Left lung (tissue), 10 donors: ENCODE results near the gene DSTN. TPM values are rescaled to one million over a fixed set of nuclear protein-coding genes. Genes with fewer than 3 reads are reported as not detected.
A peak's percentile ranks its signal among the peaks of the same experiment; 100 is the strongest.

Source experiments
- ATAC-seq: fragments of 200-7000 bp; cut with Tn5 transposase; one replicate; pipeline ENCODE4 v1.9.1; 2020; ENCODE audit warnings: moderate library complexity
- DNase-seq, 4 donors: peaks; one replicate each; pipeline ENCODE4 v3.0.0-alpha.2; 2013 to 2020
- H3K27ac ChIP-seq, 2 donors: fragments of 200-600 bp; sonication (generic) in 1 of 2; one replicate each; pipeline versions ENCODE4 v1.5.0 to v1.8.0; 2020 to 2021
- H3K27me3 ChIP-seq, 2 donors: fragments of 200-600 bp; sonication (generic) in 1 of 2; one replicate each; pipeline versions ENCODE4 v1.5.0 to v1.8.0; 2020 to 2021
- H3K36me3 ChIP-seq, 2 donors: fragments of 200-600 bp; sonication (generic) in 1 of 2; one replicate each; pipeline versions ENCODE4 v1.5.0 to v1.8.0; 2020 to 2021
- H3K4me1 ChIP-seq, 2 donors: fragments of 200-600 bp; one replicate each; pipeline ENCODE4 v1.8.0; 2021
- H3K4me3 ChIP-seq, 2 donors: fragments of 200-600 bp; sonication (generic) in 1 of 2; one replicate each; pipeline versions ENCODE4 v1.5.0 to v1.8.0; 2020 to 2021; ENCODE audit warnings: mild to moderate bottlenecking in 1 of 2
- H3K9me3 ChIP-seq, 2 donors: fragments of 200-600 bp; sonication (generic) in 1 of 2; one replicate each; pipeline versions ENCODE4 v1.5.0 to v1.8.0; 2020 to 2021
- CTCF ChIP-seq, 2 donors: fragments of 200-600 bp; sonication (generic) in 1 of 2; IDR thresholded peaks; one replicate each; pipeline versions ENCODE4 v1.5.0 to v1.8.0; 2021; ENCODE audit warnings: antibody characterized with exemption in 2 of 2
- intact Hi-C, 2 donors: fragments of 100-400 bp; cut with DNase I; formaldehyde crosslinking; loops; one replicate each; pipeline versions ENCODE4 v1.11.2 to v1.14.2; 2022
- polyA plus RNA-seq, 6 donors: library from polyadenylated mRNA; unstranded; fragments of 120-200 nt; gene quantifications; one replicate each; pipeline ENCODE4 v1.2.1, GENCODE V29; 2013; ENCODE audit not compliant: insufficient read length in 6 of 6
- total RNA-seq, 2 donors: library from RNA; stranded (reverse); fragmentation: NEBNext Ultra II Directional; extraction: Animal tissue kit (Norgen Biotek cat#: 25700); gene quantifications; one replicate each; pipeline ENCODE4 v1.2.1, GENCODE V29; 2021
- donor health status: DM: no; HTN: yes; CAD: no.
- donor health status: DM: no; HTN: no; CAD: no.

DSTN gene
- total and polyA plus RNA-seq, 8 donors = 340 to 551 (median 366) TPM

GRCh38 chr20:17641520-17641964, 71.7 kb downstream of the DSTN start:
- TF ChIP-seq CTCF (IDR thresholded peaks at IDR 0.05) = no peak
- Histone ChIP-seq H3K9me3 (no peaks in the 10 kb centered on the region), H3K4me1 (peaks cover 0 to 25% of the 10 kb centered on the region in 2 donors), H3K27ac (no peak overlapping the region), H3K36me3 (peaks cover 0 to 67% of the 10 kb centered on the region in 2 donors), H3K27me3 (no peaks in the 10 kb centered on the region), H3K4me3 (no peak overlapping the region)
- intact Hi-C loops = no loop called here
- peak in 1 of 4 donors; percentile 45 for DNase-seq
- ATAC-seq = no peak

- H3K27ac ChIP-seq = no peak overlapping the region
Observed at GRCh38 chr20:17641993-17642392, 72.1 kb downstream of the DSTN start.

GRCh38 chr20:17642404-17643269, 72.8 kb downstream of the DSTN start:
- TF ChIP-seq CTCF (IDR thresholded peaks at IDR 0.05) = no peak
- ATAC-seq = no peak

More at GRCh38 chr20:17641993-17642392, 72.1 kb downstream of the DSTN start:
- intact Hi-C loops = no loop called here
- Histone ChIP-seq H3K27me3 (no peaks in the 10 kb centered on the region), H3K4me1 (peaks cover 0 to 27% of the 10 kb centered on the region in 2 donors), H3K9me3 (no peaks in the 10 kb centered on the region), H3K4me3 (no peak overlapping the region), H3K36me3 (peaks cover 0 to 63% of the 10 kb centered on the region in 2 donors)
- no peak for TF ChIP-seq CTCF (IDR thresholded peaks at IDR 0.05)
- ATAC-seq (no peak), DNase-seq (peak in 1 of 4 donors; percentile 44)

GRCh38 chr20:17643531-17644188, 73.8 kb downstream of the DSTN start:
- intact Hi-C loops = no loop called here
- Histone ChIP-seq H3K27ac (no peak overlapping the region), H3K9me3 (no peaks in the 10 kb centered on the region), H3K4me1 (peaks cover 8 to 38% of the 10 kb centered on the region in 2 donors), H3K27me3 (no peaks in the 10 kb centered on the region), H3K4me3 (no peak overlapping the region), H3K36me3 (peaks cover 0 to 46% of the 10 kb centered on the region in 2 donors)
- DNase-seq (peak in 1 of 4 donors; percentile 18), ATAC-seq (no peak)
- TF ChIP-seq CTCF (IDR thresholded peaks at IDR 0.05) = no peak

More at GRCh38 chr20:17642404-17643269, 72.8 kb downstream of the DSTN start:
- H3K27me3 ChIP-seq = no peaks in the 10 kb centered on the region
- H3K4me3 ChIP-seq = no peak overlapping the region
- peaks cover 0 to 28% of the 10 kb centered on the region in 2 donors for H3K4me1 ChIP-seq
- intact Hi-C loops = no loop called here
- H3K27ac ChIP-seq = no peak overlapping the region
- DNase-seq = peak in 1 of 4 donors; percentile 54
- H3K36me3 ChIP-seq = peaks cover 0 to 56% of the 10 kb centered on the region in 2 donors
- no peaks in the 10 kb centered on the region for H3K9me3 ChIP-seq

GRCh38 chr20:17644451-17644850, 74.6 kb downstream of the DSTN start:
- Histone ChIP-seq H3K4me3 (no peak overlapping the region), H3K4me1 (peaks cover 16 to 46% of the 10 kb centered on the region in 2 donors), H3K27me3 (no peaks in the 10 kb centered on the region), H3K36me3 (peaks cover 0 to 38% of the 10 kb centered on the region in 2 donors), H3K27ac (no peak overlapping the region), H3K9me3 (no peaks in the 10 kb centered on the region)
- intact Hi-C loops = no loop called here
- TF ChIP-seq CTCF (IDR thresholded peaks at IDR 0.05) = no peak
- ATAC-seq = peak; percentile 14
- no peak for DNase-seq
